GM23338 (cell line): ENCODE data around the gene SRA1. TPM values are rescaled to one million over a fixed set of nuclear protein-coding genes. Genes with fewer than 3 reads are reported as not detected.

Source experiments
- ATAC-seq: fragments of 200-7000 bp; cut with Tn5 transposase; 3 replicates; pipeline ENCODE4 v1.9.1; 2020
- DNase-seq: peaks from one replicate; pipeline ENCODE4 v3.0.0-alpha.2; 2015; ENCODE audit warnings: low spot score
- H2AFZ ChIP-seq: fragments of 200-600 bp; sonication (generic); 2 replicates; pipeline ENCODE4 v1.8.0; 2016; ENCODE audit warnings: antibody characterized with exemption, mild to moderate bottlenecking, moderate library complexity
- H3F3A ChIP-seq: fragments of 200-600 bp; sonication (generic); replicated peaks from 2 replicates; pipeline ENCODE4 v1.8.0; 2017; ENCODE audit warnings: antibody characterized with exemption, mixed run types, low read depth
- H3K27ac ChIP-seq: fragments of 200-600 bp; sonication (generic); 2 replicates; pipeline ENCODE4 v1.6.1; 2016; ENCODE audit warnings: low read depth
- H3K27me3 ChIP-seq: fragments of 200-600 bp; sonication (generic); 2 replicates; pipeline ENCODE4 v1.8.0; 2016; ENCODE audit warnings: mild to moderate bottlenecking, mixed run types, moderate library complexity; ENCODE audit not compliant: insufficient read depth
- H3K36me3 ChIP-seq: fragments of 200-600 bp; sonication (generic); 2 replicates; pipeline ENCODE4 v1.8.0; 2016; ENCODE audit warnings: mild to moderate bottlenecking; ENCODE audit not compliant: insufficient read depth
- H3K4me1 ChIP-seq: fragments of 200-600 bp; sonication (generic); 2 replicates; pipeline ENCODE4 v1.8.0; 2016; ENCODE audit warnings: mild to moderate bottlenecking, moderate library complexity; ENCODE audit not compliant: insufficient read depth
- H3K4me2 ChIP-seq: fragments of 200-600 bp; sonication (generic); 2 replicates; pipeline ENCODE4 v1.7.1; 2017; ENCODE audit warnings: mixed run types
- H3K4me3 ChIP-seq: fragments of 200-600 bp; sonication (generic); 2 replicates; pipeline ENCODE4 v1.6.1; 2016; ENCODE audit warnings: mixed run types
- H3K79me2 ChIP-seq: fragments of 200-600 bp; sonication (generic); replicated peaks from 2 replicates; pipeline ENCODE4 v1.8.0; 2017; ENCODE audit warnings: mild to moderate bottlenecking; ENCODE audit not compliant: insufficient read depth
- H3K9me2 ChIP-seq: fragments of 200-600 bp; sonication (generic); 2 replicates; pipeline ENCODE4 v1.8.0; 2017; ENCODE audit not compliant: insufficient read depth
- H4K20me1 ChIP-seq: fragments of 200-600 bp; sonication (generic); replicated peaks from 2 replicates; pipeline ENCODE4 v1.8.0; 2017; ENCODE audit warnings: mild to moderate bottlenecking; ENCODE audit not compliant: insufficient read depth
- H3K27ac Mint-ChIP-seq: 2 replicates; pipeline ENCODE4 v1.8.0; 2020; ENCODE audit warnings: inconsistent platforms, mild to moderate bottlenecking, moderate library complexity, mixed read lengths
- H3K27me3 Mint-ChIP-seq: 3 replicates; pipeline ENCODE4 v1.8.0; 2022; ENCODE audit warnings: low read depth, mild to moderate bottlenecking, moderate library complexity, mixed read lengths, inconsistent platforms; ENCODE audit not compliant: insufficient read depth, poor library complexity
- H3K36me3 Mint-ChIP-seq: 3 replicates; pipeline ENCODE4 v1.8.0; 2021; ENCODE audit warnings: low read depth, mild to moderate bottlenecking, inconsistent platforms, moderate library complexity, mixed read lengths
- H3K4me1 Mint-ChIP-seq: 3 replicates; pipeline ENCODE4 v1.8.0; 2020; ENCODE audit warnings: mild to moderate bottlenecking, inconsistent platforms, mixed read lengths
- H3K4me3 Mint-ChIP-seq: 3 replicates; pipeline ENCODE4 v1.8.0; 2021; ENCODE audit warnings: moderate library complexity, mild to moderate bottlenecking, inconsistent platforms, mixed read lengths
- H3K9me3 Mint-ChIP-seq: 3 replicates; pipeline ENCODE4 v1.8.0; 2020; ENCODE audit warnings: moderate library complexity, mild to moderate bottlenecking, inconsistent platforms, mixed read lengths
- CREB1 ChIP-seq: fragments of 250-450 bp; sonication (Bioruptor Pico); IDR thresholded peaks from 2 replicates; pipeline ENCODE4 v1.5.0; 2020; ENCODE audit warnings: low read depth, mild to moderate bottlenecking, moderate library complexity
- EZH2 ChIP-seq: fragments of 200-600 bp; sonication (generic); IDR thresholded peaks from one replicate; pipeline ENCODE4 v1.8.0; 2017; ENCODE audit warnings: antibody characterized with exemption, mild to moderate bottlenecking, low read depth; ENCODE audit not compliant: unreplicated experiment
- EZH2phosphoT487 ChIP-seq: fragments of 200-600 bp; sonication (generic); IDR thresholded peaks from one replicate; pipeline ENCODE4 v1.8.1; 2018; ENCODE audit warnings: antibody characterized with exemption; ENCODE audit not compliant: unreplicated experiment
- JUNB ChIP-seq: IDR thresholded peaks from one replicate; pipeline ENCODE4 v1.6.1; 2016; ENCODE audit warnings: antibody characterized with exemption; ENCODE audit not compliant: unreplicated experiment
- NANOG ChIP-seq: IDR thresholded peaks from 2 replicates; pipeline ENCODE4 v1.6.1; 2016; ENCODE audit warnings: antibody characterized with exemption, borderline replicate concordance
- POLR2AphosphoS5 ChIP-seq: IDR thresholded peaks from 2 replicates; pipeline ENCODE4 v1.6.1; 2016; ENCODE audit warnings: antibody characterized with exemption, low read depth
- STAT1 ChIP-seq: IDR thresholded peaks from one replicate; pipeline ENCODE4 v1.6.1; 2016; ENCODE audit warnings: antibody characterized with exemption; ENCODE audit not compliant: unreplicated experiment
- ZNF114 ChIP-seq: fragments of 250-450 bp; sonication (Bioruptor Pico); IDR thresholded peaks from 2 replicates; pipeline ENCODE4 v1.5.0; 2020; ENCODE audit warnings: mild to moderate bottlenecking, moderate library complexity
- ZNF331 ChIP-seq: fragments of 250-450 bp; sonication (Bioruptor Pico); IDR thresholded peaks from 2 replicates; pipeline ENCODE4 v1.5.0; 2020; ENCODE audit warnings: low read depth, mild to moderate bottlenecking, moderate library complexity
- polyA plus RNA-seq: library from polyadenylated mRNA; unstranded; fragments of >200 nt; fragmentation: Nextera tagmentation; extraction: Ambion mirVana; gene quantifications from 2 replicates; pipeline ENCODE4 v1.2.1, GENCODE V29; 2016
- total RNA-seq: library from RNA; depleted of rRNA; stranded (reverse); fragments of >200 nt; shearing (Covaris generic); gene quantifications from 2 replicates; pipeline ENCODE4 v1.2.3, GENCODE V29; 2014
- TF ChIP-seq, protein P1 (sequence below): IDR thresholded peaks from one replicate; pipeline ENCODE4 v1.6.1; 2018; ENCODE audit warnings: antibody characterized with exemption; ENCODE audit not compliant: unreplicated experiment
- TF ChIP-seq, protein P2 (sequence below): fragments of 250-450 bp; sonication (Bioruptor Pico); IDR thresholded peaks from 2 replicates; pipeline ENCODE4 v1.5.0; 2020; ENCODE audit warnings: mild to moderate bottlenecking, moderate library complexity
- TF ChIP-seq, protein P3 (sequence below): IDR thresholded peaks from 2 replicates; pipeline ENCODE4 v1.6.1; 2016; ENCODE audit warnings: antibody characterized with exemption
- TF ChIP-seq, protein P4 (sequence below), 2 experiments: fragments of 200-600 bp in 1 of 2; sonication (generic) in 1 of 2; conservative IDR thresholded peaks; 2 replicates each; pipeline versions ENCODE4 v1.5.1 to v1.6.1; 2016 to 2017; ENCODE audit warnings: antibody characterized with exemption in 2 of 2, low read depth in 2 of 2, mild to moderate bottlenecking in 2 of 2, moderate library complexity in 1 of 2

The SRA1 gene
- total and polyA plus RNA-seq, 2 experiments from 2014 or later, result 38.4 to 74.7 TPM

DNA sequence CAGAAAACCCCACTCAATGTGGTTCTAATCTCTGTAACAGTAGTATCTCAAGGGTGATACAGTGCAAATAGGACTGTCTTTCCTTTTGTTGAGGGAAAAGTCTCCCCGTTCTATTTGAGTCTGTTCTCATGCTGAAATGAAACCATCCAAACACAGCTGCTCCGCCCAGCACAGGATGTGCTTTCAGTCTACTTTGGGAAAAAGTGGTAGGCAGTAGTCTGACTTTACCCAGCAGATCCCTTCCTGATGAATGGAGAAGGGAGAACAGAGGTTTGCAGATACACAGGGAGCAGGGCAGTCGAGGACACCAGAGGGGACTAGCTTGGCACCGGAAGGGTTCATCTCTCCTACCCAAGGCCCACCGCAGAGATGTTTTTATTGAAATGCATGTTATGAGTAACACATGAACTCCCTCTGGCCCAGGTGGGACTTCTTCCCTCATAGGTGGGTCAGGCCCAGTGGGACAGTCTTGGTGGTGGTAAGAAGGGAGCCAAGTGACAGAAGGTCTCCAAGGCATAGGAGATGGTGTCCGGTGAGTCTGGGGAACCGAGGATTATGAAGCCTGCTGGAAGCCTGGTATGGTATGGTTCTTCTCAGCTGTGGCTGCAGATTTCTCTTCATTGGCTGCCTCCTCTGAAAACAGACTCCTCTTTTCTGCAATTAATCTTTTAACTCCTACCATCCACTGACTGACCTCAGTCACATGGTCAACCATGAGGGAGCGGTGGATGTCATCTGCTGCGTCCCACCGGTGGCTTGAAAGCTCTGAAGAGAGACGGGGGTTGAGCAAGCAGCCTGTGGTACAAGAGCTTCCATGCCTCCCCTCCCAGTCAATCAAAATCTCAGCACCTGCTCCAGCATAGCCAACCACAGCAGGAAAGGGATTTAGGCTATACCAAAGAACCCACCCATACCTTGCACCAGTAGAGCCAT, 6.9 kb downstream of the SRA1 start:
- H3K36me3 ChIP-seq, result peaks cover 21% of the 10 kb centered on the region; the same call in 1 of the 2 replicates
- H3K4me2 ChIP-seq, result no peak overlapping the region
- no peak for ATAC-seq
- H3F3A ChIP-seq, result peaks cover 17% of the 10 kb centered on the region
- Mint-ChIP-seq H3K9me3 (no peaks in the 10 kb centered on the region; the same call in 2 of the 3 replicates), H3K27me3 (peaks cover 22% of the 10 kb centered on the region), H3K4me1 (peaks cover 25% of the 10 kb centered on the region), H3K27ac (no peak overlapping the region), H3K36me3 (peaks cover 49% of the 10 kb centered on the region), H3K4me3 (no peak overlapping the region; the same call in 2 of the 3 replicates)
- TF ChIP-seq STAT1 (no peak), POLR2AphosphoS5 (no peak), ZNF114 (CRISPR knock-in tag) (no peak), EZH2 (no peak), EZH2phosphoT487 (no peak), ZNF331 (CRISPR knock-in tag) (no peak), JUNB (no peak), CREB1 (CRISPR knock-in tag) (no peak), NANOG (no peak)
- TF ChIP-seq, protein P1, sequence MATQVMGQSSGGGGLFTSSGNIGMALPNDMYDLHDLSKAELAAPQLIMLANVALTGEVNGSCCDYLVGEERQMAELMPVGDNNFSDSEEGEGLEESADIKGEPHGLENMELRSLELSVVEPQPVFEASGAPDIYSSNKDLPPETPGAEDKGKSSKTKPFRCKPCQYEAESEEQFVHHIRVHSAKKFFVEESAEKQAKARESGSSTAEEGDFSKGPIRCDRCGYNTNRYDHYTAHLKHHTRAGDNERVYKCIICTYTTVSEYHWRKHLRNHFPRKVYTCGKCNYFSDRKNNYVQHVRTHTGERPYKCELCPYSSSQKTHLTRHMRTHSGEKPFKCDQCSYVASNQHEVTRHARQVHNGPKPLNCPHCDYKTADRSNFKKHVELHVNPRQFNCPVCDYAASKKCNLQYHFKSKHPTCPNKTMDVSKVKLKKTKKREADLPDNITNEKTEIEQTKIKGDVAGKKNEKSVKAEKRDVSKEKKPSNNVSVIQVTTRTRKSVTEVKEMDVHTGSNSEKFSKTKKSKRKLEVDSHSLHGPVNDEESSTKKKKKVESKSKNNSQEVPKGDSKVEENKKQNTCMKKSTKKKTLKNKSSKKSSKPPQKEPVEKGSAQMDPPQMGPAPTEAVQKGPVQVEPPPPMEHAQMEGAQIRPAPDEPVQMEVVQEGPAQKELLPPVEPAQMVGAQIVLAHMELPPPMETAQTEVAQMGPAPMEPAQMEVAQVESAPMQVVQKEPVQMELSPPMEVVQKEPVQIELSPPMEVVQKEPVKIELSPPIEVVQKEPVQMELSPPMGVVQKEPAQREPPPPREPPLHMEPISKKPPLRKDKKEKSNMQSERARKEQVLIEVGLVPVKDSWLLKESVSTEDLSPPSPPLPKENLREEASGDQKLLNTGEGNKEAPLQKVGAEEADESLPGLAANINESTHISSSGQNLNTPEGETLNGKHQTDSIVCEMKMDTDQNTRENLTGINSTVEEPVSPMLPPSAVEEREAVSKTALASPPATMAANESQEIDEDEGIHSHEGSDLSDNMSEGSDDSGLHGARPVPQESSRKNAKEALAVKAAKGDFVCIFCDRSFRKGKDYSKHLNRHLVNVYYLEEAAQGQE, result no peak
- TF ChIP-seq, protein P2, sequence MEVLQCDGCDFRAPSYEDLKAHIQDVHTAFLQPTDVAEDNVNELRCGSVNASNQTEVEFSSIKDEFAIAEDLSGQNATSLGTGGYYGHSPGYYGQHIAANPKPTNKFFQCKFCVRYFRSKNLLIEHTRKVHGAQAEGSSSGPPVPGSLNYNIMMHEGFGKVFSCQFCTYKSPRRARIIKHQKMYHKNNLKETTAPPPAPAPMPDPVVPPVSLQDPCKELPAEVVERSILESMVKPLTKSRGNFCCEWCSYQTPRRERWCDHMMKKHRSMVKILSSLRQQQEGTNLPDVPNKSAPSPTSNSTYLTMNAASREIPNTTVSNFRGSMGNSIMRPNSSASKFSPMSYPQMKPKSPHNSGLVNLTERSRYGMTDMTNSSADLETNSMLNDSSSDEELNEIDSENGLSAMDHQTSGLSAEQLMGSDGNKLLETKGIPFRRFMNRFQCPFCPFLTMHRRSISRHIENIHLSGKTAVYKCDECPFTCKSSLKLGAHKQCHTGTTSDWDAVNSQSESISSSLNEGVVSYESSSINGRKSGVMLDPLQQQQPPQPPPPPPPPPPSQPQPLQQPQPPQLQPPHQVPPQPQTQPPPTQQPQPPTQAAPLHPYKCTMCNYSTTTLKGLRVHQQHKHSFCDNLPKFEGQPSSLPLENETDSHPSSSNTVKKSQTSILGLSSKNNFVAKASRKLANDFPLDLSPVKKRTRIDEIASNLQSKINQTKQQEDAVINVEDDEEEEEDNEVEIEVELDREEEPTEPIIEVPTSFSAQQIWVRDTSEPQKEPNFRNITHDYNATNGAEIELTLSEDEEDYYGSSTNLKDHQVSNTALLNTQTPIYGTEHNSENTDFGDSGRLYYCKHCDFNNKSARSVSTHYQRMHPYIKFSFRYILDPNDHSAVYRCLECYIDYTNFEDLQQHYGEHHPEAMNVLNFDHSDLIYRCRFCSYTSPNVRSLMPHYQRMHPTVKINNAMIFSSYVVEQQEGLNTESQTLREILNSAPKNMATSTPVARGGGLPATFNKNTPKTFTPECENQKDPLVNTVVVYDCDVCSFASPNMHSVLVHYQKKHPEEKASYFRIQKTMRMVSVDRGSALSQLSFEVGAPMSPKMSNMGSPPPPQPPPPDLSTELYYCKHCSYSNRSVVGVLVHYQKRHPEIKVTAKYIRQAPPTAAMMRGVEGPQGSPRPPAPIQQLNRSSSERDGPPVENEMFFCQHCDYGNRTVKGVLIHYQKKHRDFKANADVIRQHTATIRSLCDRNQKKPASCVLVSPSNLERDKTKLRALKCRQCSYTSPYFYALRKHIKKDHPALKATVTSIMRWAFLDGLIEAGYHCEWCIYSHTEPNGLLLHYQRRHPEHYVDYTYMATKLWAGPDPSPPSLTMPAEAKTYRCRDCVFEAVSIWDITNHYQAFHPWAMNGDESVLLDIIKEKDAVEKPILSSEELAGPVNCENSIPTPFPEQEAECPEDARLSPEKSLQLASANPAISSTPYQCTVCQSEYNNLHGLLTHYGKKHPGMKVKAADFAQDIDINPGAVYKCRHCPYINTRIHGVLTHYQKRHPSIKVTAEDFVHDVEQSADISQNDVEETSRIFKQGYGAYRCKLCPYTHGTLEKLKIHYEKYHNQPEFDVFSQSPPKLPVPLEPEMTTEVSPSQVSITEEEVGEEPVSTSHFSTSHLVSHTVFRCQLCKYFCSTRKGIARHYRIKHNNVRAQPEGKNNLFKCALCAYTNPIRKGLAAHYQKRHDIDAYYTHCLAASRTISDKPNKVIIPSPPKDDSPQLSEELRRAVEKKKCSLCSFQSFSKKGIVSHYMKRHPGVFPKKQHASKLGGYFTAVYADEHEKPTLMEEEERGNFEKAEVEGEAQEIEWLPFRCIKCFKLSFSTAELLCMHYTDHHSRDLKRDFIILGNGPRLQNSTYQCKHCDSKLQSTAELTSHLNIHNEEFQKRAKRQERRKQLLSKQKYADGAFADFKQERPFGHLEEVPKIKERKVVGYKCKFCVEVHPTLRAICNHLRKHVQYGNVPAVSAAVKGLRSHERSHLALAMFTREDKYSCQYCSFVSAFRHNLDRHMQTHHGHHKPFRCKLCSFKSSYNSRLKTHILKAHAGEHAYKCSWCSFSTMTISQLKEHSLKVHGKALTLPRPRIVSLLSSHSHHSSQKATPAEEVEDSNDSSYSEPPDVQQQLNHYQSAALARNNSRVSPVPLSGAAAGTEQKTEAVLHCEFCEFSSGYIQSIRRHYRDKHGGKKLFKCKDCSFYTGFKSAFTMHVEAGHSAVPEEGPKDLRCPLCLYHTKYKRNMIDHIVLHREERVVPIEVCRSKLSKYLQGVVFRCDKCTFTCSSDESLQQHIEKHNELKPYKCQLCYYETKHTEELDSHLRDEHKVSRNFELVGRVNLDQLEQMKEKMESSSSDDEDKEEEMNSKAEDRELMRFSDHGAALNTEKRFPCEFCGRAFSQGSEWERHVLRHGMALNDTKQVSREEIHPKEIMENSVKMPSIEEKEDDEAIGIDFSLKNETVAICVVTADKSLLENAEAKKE (CRISPR knock-in tag), result no peak
- TF ChIP-seq, protein P3, sequence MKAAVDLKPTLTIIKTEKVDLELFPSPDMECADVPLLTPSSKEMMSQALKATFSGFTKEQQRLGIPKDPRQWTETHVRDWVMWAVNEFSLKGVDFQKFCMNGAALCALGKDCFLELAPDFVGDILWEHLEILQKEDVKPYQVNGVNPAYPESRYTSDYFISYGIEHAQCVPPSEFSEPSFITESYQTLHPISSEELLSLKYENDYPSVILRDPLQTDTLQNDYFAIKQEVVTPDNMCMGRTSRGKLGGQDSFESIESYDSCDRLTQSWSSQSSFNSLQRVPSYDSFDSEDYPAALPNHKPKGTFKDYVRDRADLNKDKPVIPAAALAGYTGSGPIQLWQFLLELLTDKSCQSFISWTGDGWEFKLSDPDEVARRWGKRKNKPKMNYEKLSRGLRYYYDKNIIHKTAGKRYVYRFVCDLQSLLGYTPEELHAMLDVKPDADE, result no peak
- TF ChIP-seq, protein P4, sequence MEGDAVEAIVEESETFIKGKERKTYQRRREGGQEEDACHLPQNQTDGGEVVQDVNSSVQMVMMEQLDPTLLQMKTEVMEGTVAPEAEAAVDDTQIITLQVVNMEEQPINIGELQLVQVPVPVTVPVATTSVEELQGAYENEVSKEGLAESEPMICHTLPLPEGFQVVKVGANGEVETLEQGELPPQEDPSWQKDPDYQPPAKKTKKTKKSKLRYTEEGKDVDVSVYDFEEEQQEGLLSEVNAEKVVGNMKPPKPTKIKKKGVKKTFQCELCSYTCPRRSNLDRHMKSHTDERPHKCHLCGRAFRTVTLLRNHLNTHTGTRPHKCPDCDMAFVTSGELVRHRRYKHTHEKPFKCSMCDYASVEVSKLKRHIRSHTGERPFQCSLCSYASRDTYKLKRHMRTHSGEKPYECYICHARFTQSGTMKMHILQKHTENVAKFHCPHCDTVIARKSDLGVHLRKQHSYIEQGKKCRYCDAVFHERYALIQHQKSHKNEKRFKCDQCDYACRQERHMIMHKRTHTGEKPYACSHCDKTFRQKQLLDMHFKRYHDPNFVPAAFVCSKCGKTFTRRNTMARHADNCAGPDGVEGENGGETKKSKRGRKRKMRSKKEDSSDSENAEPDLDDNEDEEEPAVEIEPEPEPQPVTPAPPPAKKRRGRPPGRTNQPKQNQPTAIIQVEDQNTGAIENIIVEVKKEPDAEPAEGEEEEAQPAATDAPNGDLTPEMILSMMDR (conservative IDR thresholded peaks at IDR 0.05; ENCODE audit: low read depth in 2 of 2), result no peak
- no peak overlapping the region for H3K27ac ChIP-seq
- H3K4me3 ChIP-seq, result no peak overlapping the region
- no peak for DNase-seq
- H4K20me1 ChIP-seq, result peaks cover 5% of the 10 kb centered on the region; the same call in 1 of the 2 replicates
- no peaks in the 10 kb centered on the region for H3K9me2 ChIP-seq
- no peak overlapping the region for H2AFZ ChIP-seq
- H3K79me2 ChIP-seq, result peaks cover 38% of the 10 kb centered on the region
- H3K4me1 ChIP-seq, result peaks cover 26% of the 10 kb centered on the region
- no peaks in the 10 kb centered on the region for H3K27me3 ChIP-seq
